ENCODE results near the gene CMTM8. TPM values are rescaled to one million over a fixed set of nuclear protein-coding genes. Genes with fewer than 3 reads are reported as not detected.

Gene CMTM8
- total RNA-seq, 1 donor from 2014 or later, result 4.8 TPM

DNA sequence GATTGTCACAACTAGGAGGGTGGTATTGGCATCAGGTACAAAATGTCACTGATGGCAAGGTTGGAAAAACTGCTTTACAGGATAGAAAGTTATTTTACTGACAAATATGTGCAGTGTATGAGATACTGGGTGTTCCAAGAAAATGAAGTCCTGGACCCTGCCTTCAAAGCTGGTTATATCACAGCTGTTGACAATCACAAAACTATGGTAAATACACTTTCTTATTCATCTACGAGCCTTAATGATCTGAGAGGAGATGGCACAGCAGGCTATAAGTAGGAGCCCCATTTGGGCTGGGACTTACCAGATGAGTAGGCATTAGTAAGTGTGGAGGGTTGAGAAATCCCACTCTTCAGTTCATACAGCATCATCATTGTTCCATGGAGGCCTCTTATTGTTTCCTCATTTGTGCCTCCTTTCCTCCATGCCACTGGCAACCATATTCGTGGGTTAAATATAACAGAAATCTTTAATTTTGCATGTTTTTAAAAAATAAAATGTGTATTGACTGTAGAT, 66.9 kb downstream of the CMTM8 start:
- DNase-seq (ENCODE audit: low read depth), result no peak

GRCh38 chr3:32306072-32306471, 67.6 kb downstream of the CMTM8 start:
- DNase-seq (ENCODE audit: low read depth), result peak; percentile 9

- DNase-seq (ENCODE audit: low read depth), result no peak
Measured at GRCh38 chr3:32307591-32307990, 69.1 kb downstream of the CMTM8 start.

GRCh38 chr3:32308378-32308777, 69.9 kb downstream of the CMTM8 start:
- DNase-seq (ENCODE audit: low read depth), result no peak

GRCh38 chr3:32309654-32310242, 71.3 kb downstream of the CMTM8 start:
- DNase-seq (ENCODE audit: low read depth), result no peak

DNA sequence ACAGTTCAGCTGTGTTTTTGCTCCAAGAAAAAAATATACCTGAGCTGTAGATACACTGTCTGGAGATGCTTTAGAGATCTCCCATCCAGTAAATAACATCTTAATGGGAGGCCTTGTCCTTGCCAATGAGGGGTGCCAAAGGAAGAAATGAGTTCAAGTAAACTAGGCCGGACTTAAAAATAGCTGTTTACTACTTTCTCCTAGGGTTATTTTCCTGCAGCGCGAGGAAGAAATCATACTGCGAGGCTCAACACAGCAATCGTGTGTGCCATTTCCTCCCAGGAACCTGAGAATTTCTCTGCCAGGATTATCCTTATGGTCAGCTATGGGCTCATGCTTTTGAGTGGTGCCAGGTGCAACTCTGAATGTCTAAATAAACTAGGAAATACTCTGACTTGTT, 71.9 kb downstream of the CMTM8 start:
- DNase-seq (ENCODE audit: low read depth), result no peak

GRCh38 chr3:32310918-32311839, 72.7 kb downstream of the CMTM8 start:
- DNase-seq (ENCODE audit: low read depth), result peak; percentile 7

DNA sequence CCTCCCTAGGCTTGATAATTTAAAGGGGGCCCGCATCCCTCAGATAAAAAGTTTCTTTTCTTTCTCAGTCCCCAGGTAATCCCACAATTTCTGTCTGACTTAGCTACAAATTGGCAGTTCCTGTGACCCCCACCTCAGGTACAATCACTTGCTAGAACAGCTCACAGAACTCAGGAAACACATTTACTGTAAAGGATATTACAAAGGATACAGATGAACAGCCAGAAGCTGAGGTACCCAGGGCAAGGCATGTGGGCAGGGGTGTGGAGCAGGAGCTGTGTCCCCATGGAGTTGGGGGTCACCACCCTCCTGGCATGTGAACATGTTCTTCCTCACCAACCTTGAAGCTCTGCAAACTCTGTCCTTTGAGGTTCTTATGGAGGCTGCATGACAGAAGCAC, 73.8 kb downstream of the CMTM8 start:
- no peak for DNase-seq (ENCODE audit: low read depth)

DNA sequence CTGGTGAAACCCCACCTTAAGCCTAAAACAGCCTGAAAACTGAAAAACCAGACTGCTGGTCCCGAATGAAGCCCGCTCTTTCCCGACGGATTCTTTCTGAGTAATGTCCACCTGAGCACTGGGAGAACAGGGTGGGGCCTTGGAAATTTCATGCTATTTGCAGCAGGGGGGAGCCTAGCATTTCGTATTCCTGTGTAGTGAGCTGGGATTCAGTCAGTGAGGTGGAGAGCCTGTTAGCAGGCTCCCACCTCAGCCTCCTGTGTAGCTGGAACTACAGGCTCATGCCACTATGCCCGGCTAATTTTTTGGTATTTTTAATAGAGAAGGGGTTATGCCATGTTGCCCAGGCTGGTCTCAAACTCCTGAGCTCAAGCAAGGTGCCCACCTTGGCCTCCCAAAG, 74.7 kb downstream of the CMTM8 start:
- DNase-seq (ENCODE audit: low read depth), result no peak

GRCh38 chr3:32313723-32314473, 75.4 kb downstream of the CMTM8 start:
- DNase-seq (ENCODE audit: low read depth), result peak; percentile 15

DNA sequence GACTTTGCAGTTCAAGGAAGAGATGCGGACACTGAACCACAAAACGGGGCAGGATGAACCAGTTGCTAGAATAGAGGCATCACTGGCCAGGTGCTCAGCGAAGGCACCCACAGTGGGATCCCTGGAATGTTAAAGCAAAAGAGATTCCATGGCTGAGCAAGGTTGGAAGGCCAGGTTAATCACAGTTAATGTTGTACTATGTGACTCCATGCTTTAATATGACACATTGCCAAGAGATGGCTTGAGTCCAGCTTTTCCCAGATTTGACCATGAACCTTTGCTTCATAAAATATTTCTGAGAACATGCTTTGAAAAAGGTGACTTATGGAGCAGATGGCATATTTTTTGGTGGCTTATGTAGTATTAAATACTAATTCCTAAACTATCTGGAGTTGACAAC, 77.0 kb downstream of the CMTM8 start:
- DNase-seq (ENCODE audit: low read depth), result no peak

DNA sequence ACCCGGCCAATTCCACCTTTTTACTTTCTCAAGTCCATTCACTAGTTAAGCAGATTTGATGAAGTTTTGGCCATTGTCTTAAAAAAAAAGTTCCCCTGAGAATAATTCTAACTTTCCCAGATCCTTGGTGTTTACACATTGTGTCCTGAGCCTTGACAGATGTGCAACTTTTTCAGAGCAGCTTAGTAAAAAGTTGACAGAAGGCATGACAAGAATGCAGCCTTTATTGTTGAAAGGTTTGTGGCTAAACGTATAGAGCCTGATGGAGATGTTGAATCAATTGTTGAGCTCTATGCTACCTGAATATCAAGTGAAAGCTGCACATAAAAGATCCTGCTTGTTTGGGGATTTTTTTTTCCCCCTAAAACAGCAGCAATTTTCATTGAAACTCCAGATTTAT, 77.8 kb downstream of the CMTM8 start:
- DNase-seq (ENCODE audit: low read depth), result no peak

DNA sequence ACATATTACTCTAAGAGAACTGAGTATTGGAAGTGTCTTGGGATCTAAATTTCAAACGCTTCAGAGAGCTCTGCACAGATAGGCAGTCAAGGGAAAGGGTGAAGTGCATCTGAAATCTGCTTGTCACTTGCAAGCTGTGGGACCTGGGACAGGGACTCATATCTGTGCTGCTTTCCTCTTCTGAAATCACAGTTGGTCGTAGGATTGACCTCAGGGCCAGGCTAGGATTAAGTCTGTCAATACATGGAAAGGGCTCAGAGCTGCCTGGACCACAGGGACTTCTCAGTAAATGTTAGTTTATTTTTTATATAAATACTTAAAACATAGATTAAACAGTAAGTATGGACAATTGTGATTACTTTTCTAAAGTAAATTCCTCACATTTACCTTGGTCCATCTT, 78.5 kb downstream of the CMTM8 start:
- no peak for DNase-seq (ENCODE audit: low read depth)

GRCh38 chr3:32319607-32320006, 81.1 kb downstream of the CMTM8 start:
- no peak for DNase-seq (ENCODE audit: low read depth)

GRCh38 chr3:32320080-32320479, 81.6 kb downstream of the CMTM8 start:
- no peak for DNase-seq (ENCODE audit: low read depth)

DNA sequence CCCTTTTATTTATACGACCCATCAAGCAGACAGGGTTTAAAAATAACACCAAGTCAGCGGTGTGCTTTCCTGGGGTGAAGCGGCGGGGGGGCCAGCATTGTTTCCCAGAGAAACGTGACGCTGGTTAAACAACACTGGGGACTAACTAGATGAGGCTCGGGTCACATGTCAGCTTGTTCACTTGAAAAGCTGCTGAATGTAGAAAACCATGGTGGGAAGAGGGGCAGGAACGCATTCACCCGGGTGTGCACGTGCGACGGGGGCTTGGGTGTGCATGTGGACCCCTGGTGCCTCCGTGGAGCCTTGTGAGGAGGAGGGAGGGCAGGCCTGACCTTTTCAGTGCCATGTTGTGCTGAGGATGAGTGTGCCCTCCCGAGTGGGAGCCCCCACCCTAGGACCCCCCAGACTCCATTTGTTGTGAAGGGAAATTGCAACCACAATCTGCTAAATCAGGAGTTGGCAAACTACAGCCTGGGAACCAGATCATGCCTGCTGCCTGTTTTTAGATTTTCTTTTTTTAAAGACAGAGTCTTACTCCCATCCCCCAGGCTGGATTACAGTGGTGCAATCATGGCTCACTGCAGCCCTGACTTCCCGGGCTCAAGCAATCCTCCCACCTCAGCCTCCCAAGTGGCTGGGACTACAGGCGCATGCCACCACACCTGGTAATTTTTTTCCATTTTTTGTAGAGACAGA, 82.8 kb downstream of the CMTM8 start:
- DNase-seq (ENCODE audit: low read depth), result peak; percentile 15

DNA sequence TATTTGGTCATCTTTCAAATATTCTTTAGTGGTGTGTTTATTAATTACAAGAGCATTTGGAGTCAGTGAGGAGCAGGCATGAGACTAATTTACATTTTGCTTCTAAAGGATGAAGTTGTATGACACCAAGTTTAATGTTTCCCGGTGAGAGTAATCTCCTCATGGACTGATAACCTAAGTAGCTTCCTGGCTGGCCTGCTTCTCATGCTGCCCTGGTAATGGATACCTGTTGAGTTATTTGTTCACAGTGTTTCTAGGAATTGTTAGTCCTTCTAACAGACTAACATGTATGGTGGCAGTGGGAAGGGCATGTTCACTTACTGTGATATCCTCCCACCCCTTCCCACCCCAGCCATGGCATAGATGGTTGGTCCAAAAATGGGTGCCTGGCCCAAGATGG, 83.8 kb downstream of the CMTM8 start:
- DNase-seq (ENCODE audit: low read depth), result no peak

DNA sequence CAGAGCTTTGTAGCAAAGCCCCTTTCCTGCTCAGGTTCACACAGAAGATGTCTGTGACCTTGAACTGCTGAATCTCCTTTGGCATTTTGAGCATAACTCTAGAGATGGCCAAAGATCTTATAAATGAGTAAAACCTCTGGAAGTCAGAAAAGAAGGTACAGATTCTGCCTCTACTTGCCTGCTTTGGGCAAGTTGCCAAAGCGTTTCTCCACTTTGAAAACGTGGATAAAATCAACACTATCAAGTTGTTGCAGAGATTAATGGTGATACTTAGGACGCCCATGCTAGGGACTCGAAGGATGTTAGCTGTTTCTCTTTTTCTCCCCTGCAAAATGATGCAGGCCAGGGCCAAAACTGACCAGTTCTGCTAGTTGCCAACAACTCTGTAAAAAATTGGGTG, 85.1 kb downstream of the CMTM8 start:
- no peak for DNase-seq (ENCODE audit: low read depth)

GRCh38 chr3:32325201-32325600, 86.7 kb downstream of the CMTM8 start:
- no peak for DNase-seq (ENCODE audit: low read depth)

GRCh38 chr3:32325927-32326326, 87.4 kb downstream of the CMTM8 start:
- DNase-seq (ENCODE audit: low read depth), result peak; percentile 35

DNA sequence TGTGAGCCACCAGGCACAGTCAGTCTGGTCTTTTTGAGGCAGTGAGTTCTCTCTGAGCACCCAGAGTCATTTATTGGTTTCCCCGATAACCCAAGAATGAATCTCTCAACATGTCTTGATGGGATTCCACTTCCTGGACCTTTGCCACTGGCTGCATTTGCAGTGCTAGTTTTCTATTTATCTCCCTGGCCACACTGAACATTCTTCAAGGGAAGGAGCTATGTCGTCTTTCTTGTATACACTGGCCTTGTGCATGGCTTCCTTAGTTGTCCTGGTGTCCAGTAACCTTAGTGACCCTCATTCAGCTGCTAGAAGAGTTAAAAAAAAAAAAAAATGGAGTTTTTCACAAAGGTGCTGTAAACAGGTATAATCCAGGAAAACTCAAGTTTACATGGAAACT, 88.3 kb downstream of the CMTM8 start:
- no peak for DNase-seq (ENCODE audit: low read depth)

All from myocyte (in vitro differentiated cells).